Measurements from ENCODE around the gene REEP3. TPM values are rescaled to one million over a fixed set of nuclear protein-coding genes. Genes with fewer than 3 reads are reported as not detected.

Gene REEP3
- total and polyA plus RNA-seq, 2 of the 8 experiments (the other 6 are each of a cell fraction or from before 2014, with no cell fraction given): 5.8 to 31.5 TPM

- H2BK12ac ChIP-seq (ENCODE audit: low read depth, low read length): no peak overlapping the region
- WGBS, 2 experiments (ENCODE audit: extremely low coverage in 1 of 2, insufficient coverage in 1 of 2, insufficient read length in 1 of 2, insufficient replicate concordance in 2 of 2, low coverage in 1 of 2, low lambda C conversion rate in 2 of 2, missing lambda C conversion rate in 1 of 2): 89% methylated on average over 8 of the region's 8 CpGs; no CpG with 5 or more reads in 1 of the 2 experiments
- no peak for FAIRE-seq
- H2BK5ac ChIP-seq (ENCODE audit: low read depth, low read length): peak overlapping the region; percentile 53; the same call in 1 of the 2 replicates
- no peak overlapping the region for H4K91ac ChIP-seq (replicated peaks; ENCODE audit: insufficient read length, low read length)
- H3K79me2 ChIP-seq (ENCODE audit: control insufficient read depth in 1 of 2, insufficient read depth in 2 of 2, low read length in 2 of 2): no peaks in the 10 kb centered on the region
- H3K23me2 ChIP-seq (ENCODE audit: low read depth, low read length): peaks cover 9% of the 10 kb centered on the region; the same call in 1 of the 2 replicates
- no peak overlapping the region for H2BK20ac ChIP-seq (ENCODE audit: low read length)
- H3K18ac ChIP-seq (ENCODE audit: extremely low read depth, low read length): no peak overlapping the region
- TF ChIP-seq CEBPB (IDR thresholded peaks at IDR 0.05; ENCODE audit: low read depth, low read length): peak; percentile 37; the same call in 1 of the 2 replicates
- no peak for TF ChIP-seq RNF2 (IDR thresholded peaks at IDR 0.05; ENCODE audit: borderline replicate concordance, low read depth, low read length, missing control alignments, poor library complexity, severe bottlenecking)
- H2AFZ ChIP-seq (ENCODE audit: low read length): no peak overlapping the region
- H3K9me3 ChIP-seq (ENCODE audit: insufficient read depth in 2 of 2, low read depth in 1 of 2, low read length in 1 of 2): no peaks in the 10 kb centered on the region
- H3K23ac ChIP-seq (ENCODE audit: insufficient read length): no peak overlapping the region
- H3K56ac ChIP-seq (replicated peaks; ENCODE audit: insufficient read length, low read depth, low read length): no peak overlapping the region
- no peak overlapping the region for H3K27ac ChIP-seq (ENCODE audit: low read depth, low read length)
- ChIA-PET CTCF (ENCODE audit: partially characterized antibody) (interaction anchor here (0.6 to 5.2 kb wide), 15 partner anchors 8 to 462 kb away, joined by 3 to 68 read pairs (median 6); partner anchors contain the start of gene REEP3), POLR2A (ENCODE audit: partially characterized antibody) (interaction anchor here (0.9 to 4.6 kb wide), 8 partner anchors 8 to 359 kb away, joined by 3 to 44 read pairs (median 14); partner anchors contain the start of gene REEP3)
- H2AK5ac ChIP-seq (ENCODE audit: low read depth, low read length): no peak overlapping the region; the same call in 1 of the 2 replicates
- no peak overlapping the region for H3K14ac ChIP-seq (ENCODE audit: insufficient read length)
- H3K4ac ChIP-seq (replicated peaks; ENCODE audit: insufficient read length, low read depth, low read length): no peak overlapping the region
- no peak overlapping the region for H3K9ac ChIP-seq (replicated peaks in 1 of 4; ENCODE audit: extremely low read depth in 1 of 4, low read depth in 3 of 4, low read length in 3 of 4)
- no peak for DNase-seq (ENCODE audit: low read depth in 1 of 2, low spot score in 2 of 2)
- H3K4me1 ChIP-seq (replicated peaks in 1 of 4; ENCODE audit: control insufficient read depth in 3 of 4, insufficient read depth in 4 of 4, low read length in 3 of 4): peaks cover 11 to 16% (median 13%) of the 10 kb centered on the region in 4 experiments; a peak in 6 of 7 replicates
- H4K8ac ChIP-seq (ENCODE audit: extremely low read depth, insufficient read depth, low read length): no peak overlapping the region
- no peaks in the 10 kb centered on the region for H4K20me1 ChIP-seq (replicated peaks in 1 of 2; ENCODE audit: control insufficient read depth in 1 of 2, insufficient read depth in 2 of 2, low read length in 2 of 2)
- no peak overlapping the region for H4K5ac ChIP-seq (ENCODE audit: insufficient read length, low read depth, low read length)
- no peaks in the 10 kb centered on the region; a peak in 1 of 8 replicates for H3K36me3 ChIP-seq (ENCODE audit: control insufficient read depth in 2 of 4, insufficient read depth in 4 of 4, low read length in 3 of 4)
- no peaks in the 10 kb centered on the region for H3K27me3 ChIP-seq (replicated peaks in 1 of 4; ENCODE audit: control insufficient read depth in 3 of 4, extremely low read depth in 1 of 4, insufficient read depth in 3 of 4, low read length in 3 of 4)
- H2BK15ac ChIP-seq (ENCODE audit: low read length): no peak overlapping the region
- no peak overlapping the region for H3K4me3 ChIP-seq (ENCODE audit: extremely low read depth in 1 of 4, insufficient read depth in 2 of 4, low read depth in 3 of 4, low read length in 4 of 4)
- H3K79me1 ChIP-seq (ENCODE audit: low read depth, low read length): no peaks in the 10 kb centered on the region
- no peak overlapping the region for H3K4me2 ChIP-seq (ENCODE audit: insufficient read depth in 1 of 2, low read depth in 2 of 2, low read length in 2 of 2)
- no peak overlapping the region for H2BK120ac ChIP-seq (replicated peaks; ENCODE audit: low read depth, low read length)
Observed at GRCh38 chr10:63627396-63627795, 106.2 kb downstream of the REEP3 start.

Measured in H1 (cell line).